Subcutaneous abdominal adipose tissue (tissue), 5 donors: ENCODE measurements around the gene NLK.
"Not testable (repeated sequence)": the region's sequence is repeated elsewhere in the genome, so short reads cannot be mapped to it uniquely, and the experiment has no call there.

Source experiments
- H3K27ac ChIP-seq: one replicate; pipeline ENCODE4 v1.7.0; 2013; ENCODE audit warnings: low read depth, mild to moderate bottlenecking, inconsistent platforms, low read length, moderate library complexity
- H3K27me3 ChIP-seq, 5 donors: one replicate each; pipeline ENCODE4 v1.7.0; 2013; ENCODE audit warnings: low read length in 5 of 5, inconsistent platforms in 1 of 5; ENCODE audit not compliant: control insufficient read depth in 5 of 5, insufficient read depth in 4 of 5
- H3K36me3 ChIP-seq, 5 donors: one replicate each; pipeline ENCODE4 v1.7.0; 2013; ENCODE audit warnings: low read length in 5 of 5; ENCODE audit not compliant: control insufficient read depth in 5 of 5, insufficient read depth in 5 of 5
- H3K4me1 ChIP-seq, 5 donors: one replicate each; pipeline ENCODE4 v1.7.0; 2013; ENCODE audit warnings: low read length in 5 of 5, mild to moderate bottlenecking in 3 of 5, moderate library complexity in 1 of 5; ENCODE audit not compliant: control insufficient read depth in 5 of 5, insufficient read depth in 5 of 5
- H3K4me3 ChIP-seq, 5 donors: one replicate each; pipeline ENCODE4 v1.7.0; 2013; ENCODE audit warnings: low read length in 5 of 5, low read depth in 1 of 5
- H3K9ac ChIP-seq, 5 donors: one replicate each; pipeline ENCODE4 v1.7.0; 2013; ENCODE audit warnings: low read length in 5 of 5, mild to moderate bottlenecking in 4 of 5, moderate library complexity in 3 of 5
- H3K9me3 ChIP-seq, 5 donors: one replicate each; pipeline ENCODE4 v1.7.0; 2013; ENCODE audit warnings: low read length in 5 of 5; ENCODE audit not compliant: control insufficient read depth in 5 of 5
- donor health status: healthy.
- donor health status: healthy.
- donor health status: healthy.
- donor health status: healthy.
- donor health status: healthy.

NLK gene

DNA sequence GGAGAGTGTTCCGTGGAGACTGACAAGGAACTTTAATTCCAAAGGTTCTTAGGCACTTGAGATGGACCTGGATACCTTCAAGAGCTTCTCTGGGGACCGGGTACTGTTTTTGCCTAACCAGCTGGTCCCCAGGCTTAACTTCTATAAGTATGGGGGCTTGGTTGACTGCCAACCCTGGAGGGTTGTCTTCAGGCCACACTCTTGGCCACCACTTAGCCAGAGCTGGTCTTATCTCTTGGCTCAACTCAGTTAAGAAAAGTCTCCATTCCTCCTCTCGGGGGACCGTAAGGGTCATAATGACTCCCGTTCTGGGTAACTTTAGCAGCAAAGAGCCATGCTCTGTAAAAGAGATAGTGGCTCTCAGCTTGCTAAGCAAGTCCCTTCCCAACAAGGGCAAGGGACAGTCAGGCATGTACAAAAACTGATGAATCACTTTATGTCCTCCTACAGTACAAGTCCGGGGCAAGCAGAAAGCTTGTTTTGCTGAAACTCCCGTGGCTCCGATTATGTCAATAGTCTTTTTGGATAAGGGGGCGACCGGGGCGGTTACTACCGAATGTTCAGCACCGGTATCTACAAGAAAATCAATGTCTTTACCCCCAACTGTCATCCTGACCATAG lies 193.7 kb downstream of the NLK start:
- H3K4me1 ChIP-seq, H3K36me3 ChIP-seq, H3K27ac ChIP-seq, H3K4me3 ChIP-seq, H3K9me3 ChIP-seq, H3K27me3 ChIP-seq, H3K9ac ChIP-seq: not testable (repeated sequence)

- H3K27me3 ChIP-seq, H3K4me1 ChIP-seq, H3K4me3 ChIP-seq, H3K9me3 ChIP-seq, H3K36me3 ChIP-seq, H3K9ac ChIP-seq, H3K27ac ChIP-seq: not testable (repeated sequence)
These were observed 196.2 kb downstream of the NLK start for GRCh38 chr17:28238547-28239270.

DNA sequence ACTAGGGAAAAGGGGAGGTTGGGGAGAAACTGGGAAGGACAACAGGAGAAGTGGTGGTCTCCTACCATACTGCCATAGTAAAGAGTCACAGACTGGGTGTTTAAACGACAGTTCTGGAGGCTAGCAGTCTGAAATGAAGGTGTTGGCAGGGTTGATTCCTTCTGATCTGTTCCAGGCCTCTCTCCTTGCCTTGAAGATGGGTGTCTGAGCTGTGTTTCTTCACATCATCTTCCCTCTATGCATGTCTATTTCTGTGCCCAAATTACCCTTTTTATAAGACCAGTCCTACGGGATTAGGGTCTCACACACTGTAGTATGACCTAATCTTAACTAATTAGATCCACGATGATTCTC lies 196.8 kb downstream of the NLK start:
- Histone ChIP-seq H3K4me1 (no peaks in the 10 kb centered on the region), H3K9me3 (no peaks in the 10 kb centered on the region), H3K9ac (no peak overlapping the region), H3K27me3 (no peaks in the 10 kb centered on the region), H3K4me3 (no peak overlapping the region), H3K36me3 (no peaks in the 10 kb centered on the region), H3K27ac (no peak overlapping the region)

- H3K9ac ChIP-seq: no peak overlapping the region
- H3K9me3 ChIP-seq: no peaks in the 10 kb centered on the region
- H3K27me3 ChIP-seq: no peaks in the 10 kb centered on the region
- H3K36me3 ChIP-seq: no peaks in the 10 kb centered on the region
- no peak overlapping the region for H3K27ac ChIP-seq
- H3K4me1 ChIP-seq: no peaks in the 10 kb centered on the region
- H3K4me3 ChIP-seq: no peak overlapping the region
These were observed 198.3 kb downstream of the NLK start for GRCh38 chr17:28240688-28241340.

DNA sequence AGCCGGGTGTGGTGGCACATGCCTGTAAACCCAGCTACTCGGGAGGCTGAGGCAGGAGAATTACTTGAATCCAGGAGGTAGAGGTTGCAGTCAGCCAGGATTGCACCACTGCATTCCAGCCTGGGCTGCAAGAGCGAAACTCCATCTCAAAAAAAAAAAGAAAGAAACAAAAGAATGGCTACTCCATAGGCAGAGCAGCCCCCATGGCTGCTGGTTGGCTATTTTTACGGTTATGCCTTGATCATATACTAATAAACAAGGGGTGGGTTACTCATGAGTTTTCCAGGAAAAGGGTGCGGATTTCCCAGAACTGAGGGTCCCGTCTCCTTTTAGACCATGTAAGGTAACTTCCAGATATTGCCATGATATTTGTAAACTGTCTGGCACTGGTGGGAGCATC lies 200.3 kb downstream of the NLK start:
- peaks cover 0 to under 1% (median 0%) of the 10 kb centered on the region in 5 donors for H3K27me3 ChIP-seq
- no peaks in the 10 kb centered on the region for H3K36me3 ChIP-seq
- no peaks in the 10 kb centered on the region for H3K4me1 ChIP-seq
- H3K9ac ChIP-seq: no peak overlapping the region
- H3K4me3 ChIP-seq: no peak overlapping the region
- H3K9me3 ChIP-seq: no peaks in the 10 kb centered on the region
- H3K27ac ChIP-seq: no peak overlapping the region

DNA sequence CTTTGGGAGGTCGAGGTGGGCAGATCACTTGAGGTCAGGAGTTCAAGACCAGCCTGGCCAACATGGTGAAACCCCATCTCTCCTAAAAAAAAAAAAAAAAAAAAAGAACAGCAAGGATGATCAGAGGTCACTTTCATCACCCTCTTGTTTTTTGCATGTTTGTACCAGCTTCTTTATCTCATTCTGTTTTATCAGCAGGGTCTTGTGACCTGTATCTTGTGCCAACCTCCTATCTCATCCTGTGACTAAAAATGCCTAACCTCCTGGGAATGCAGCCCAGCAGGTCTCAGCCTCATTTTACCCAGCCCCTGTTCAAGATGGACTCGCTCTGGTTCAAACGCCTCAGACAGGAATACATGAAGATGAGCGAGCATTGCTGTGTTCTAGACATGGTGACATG lies 200.8 kb downstream of the NLK start:
- H3K27me3 ChIP-seq, H3K27ac ChIP-seq: not testable (repeated sequence)

GRCh38 chr17:28244446-28244845 lies 202.0 kb downstream of the NLK start:
- Histone ChIP-seq H3K4me3 (no peak overlapping the region), H3K36me3 (no peaks in the 10 kb centered on the region), H3K9ac (no peak overlapping the region), H3K27me3 (peaks cover 0 to 3% (median 0%) of the 10 kb centered on the region in 5 donors), H3K4me1 (no peaks in the 10 kb centered on the region), H3K9me3 (no peaks in the 10 kb centered on the region), H3K27ac (no peak overlapping the region)

More for the DNA sequence above, 200.8 kb downstream of the NLK start:
- H3K9me3 ChIP-seq, H3K9ac ChIP-seq, H3K36me3 ChIP-seq, H3K4me3 ChIP-seq, H3K4me1 ChIP-seq: not testable (repeated sequence)
